Nucleus accumbens (tissue), 56 donors: ENCODE measurements around the gene EDIL3.
A peak's percentile ranks its signal among the peaks of the same experiment; 100 is the strongest.

Source experiments
- DNase-seq, 56 donors: peaks; one replicate each; lab custom pipeline; 2025; lab: John Stamatoyannopoulos, UW

EDIL3 gene

DNA sequence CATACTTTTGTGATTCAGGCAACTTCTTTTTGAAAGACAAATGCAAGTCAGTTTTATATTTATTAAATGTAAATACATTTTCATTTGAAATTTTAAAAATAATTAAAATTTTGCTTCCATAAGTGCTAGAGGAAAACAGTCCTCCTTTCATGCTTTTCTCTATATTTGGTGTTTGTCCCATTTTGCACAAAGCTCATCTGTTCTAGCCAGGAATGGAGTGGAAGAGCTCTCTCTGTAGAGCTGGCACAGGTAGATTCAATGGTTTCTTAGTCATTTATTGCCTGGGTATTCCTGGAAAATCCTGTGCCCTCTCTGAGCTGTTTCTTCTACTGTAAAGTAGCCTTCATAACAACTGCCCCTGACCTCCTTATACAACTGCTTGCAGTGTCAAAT, 396.4 kb downstream of the EDIL3 start:
- no peak for DNase-seq

DNA sequence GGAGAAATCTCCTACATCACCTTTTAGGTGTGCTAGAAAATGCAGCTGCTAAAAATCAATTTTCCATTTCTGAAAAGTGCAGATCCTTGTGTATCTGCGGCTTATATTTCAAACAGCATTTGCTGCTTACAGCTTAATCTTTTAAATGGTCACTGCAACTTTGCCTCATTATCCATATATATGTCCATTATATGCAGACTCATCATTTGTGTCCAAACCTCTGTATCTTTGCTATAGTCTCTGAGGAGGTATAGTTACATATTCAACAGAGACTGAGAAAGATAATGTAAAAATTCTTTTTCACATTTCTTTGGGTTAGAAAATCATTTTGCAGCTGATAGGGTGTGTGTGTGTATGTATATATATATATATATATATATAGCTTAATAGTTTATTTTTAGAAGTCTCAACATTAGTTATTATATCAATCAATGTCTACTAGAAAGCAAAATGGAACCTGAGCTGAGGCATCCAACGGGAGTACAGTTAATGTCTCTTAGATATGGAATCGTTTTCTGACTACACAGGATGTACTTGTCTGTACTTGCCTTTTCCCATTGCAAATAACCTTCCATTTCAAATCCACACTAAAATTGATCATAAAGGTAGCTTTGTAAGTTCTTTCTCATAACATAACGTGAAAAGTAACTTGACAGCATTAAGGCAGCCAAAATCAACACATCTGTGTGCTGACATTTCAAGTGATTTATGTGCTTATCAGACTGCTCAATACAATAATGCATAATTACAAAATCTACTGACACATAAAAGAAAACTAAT, 397.0 kb downstream of the EDIL3 start:
- no peak for DNase-seq

DNA sequence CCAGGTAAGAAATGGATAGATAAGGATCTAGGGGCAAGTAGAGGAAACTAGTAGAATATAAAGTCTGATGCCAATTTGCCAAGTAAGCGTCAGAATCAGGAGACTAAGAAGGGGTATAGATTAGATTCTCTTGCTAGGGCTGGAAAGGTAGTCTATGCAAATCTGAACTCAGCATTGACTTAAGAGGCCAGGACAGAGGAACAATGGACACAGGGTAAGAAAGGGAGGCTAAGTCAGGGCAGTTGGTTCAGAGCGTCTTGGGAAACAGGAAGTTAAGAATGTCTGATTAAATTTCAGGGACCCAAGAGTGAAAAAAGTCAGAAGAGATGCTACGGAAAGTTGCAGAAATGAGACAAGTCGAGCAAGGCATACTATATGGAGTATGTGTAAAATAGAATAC, 400.8 kb downstream of the EDIL3 start:
- DNase-seq = no peak

GRCh38 chr5:83973925-83974815, 410.5 kb downstream of the EDIL3 start:
- peak in 1 of 56 donors; percentile 5 for DNase-seq

DNA sequence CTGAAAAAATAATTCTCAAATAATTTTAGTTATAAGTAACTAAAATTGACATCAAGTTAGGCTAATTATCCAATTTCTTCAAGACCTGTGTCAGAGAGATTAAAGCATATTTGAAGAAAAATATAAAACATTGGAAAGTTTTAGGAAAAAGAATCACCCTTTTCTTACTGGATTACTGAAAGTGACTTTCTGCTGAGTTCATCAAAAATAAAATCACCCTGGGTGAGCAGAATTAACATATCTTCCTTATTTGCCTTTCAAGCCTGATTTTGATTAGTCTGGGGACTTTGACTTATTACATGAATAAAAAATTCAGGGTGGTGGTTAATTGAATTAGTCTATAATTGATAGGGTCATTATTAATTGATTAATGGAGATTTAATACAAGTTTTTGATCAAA, 411.8 kb downstream of the EDIL3 start:
- DNase-seq = no peak

GRCh38 chr5:83972236-83972635, 412.4 kb downstream of the EDIL3 start:
- peak in 1 of 56 donors; percentile 3 for DNase-seq

GRCh38 chr5:83967417-83967816, 417.3 kb downstream of the EDIL3 start:
- DNase-seq = no peak

- no peak for DNase-seq
Measured at GRCh38 chr5:83965441-83965840, 419.2 kb downstream of the EDIL3 start.

DNA sequence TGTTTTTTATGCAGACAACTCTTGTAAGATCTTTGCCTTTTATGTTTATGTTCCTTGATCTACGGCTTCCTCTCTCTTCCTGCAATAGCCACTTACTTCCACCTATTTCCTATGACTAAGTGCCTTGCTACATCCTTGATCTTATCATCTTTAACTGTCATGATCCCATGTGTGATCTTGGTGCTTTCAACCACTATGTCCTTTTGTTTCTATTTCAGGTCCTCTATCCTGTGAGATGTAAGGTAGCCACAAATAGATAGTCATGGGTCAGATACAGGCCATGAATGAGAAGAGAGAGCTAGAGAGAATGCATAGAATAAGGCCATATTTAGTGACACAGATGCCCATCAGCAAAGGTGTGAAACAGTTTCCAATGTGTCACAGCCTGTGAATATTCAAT, 420.4 kb downstream of the EDIL3 start:
- DNase-seq = no peak

- DNase-seq = no peak
Measured at GRCh38 chr5:83957188-83957587, 427.5 kb downstream of the EDIL3 start.

DNA sequence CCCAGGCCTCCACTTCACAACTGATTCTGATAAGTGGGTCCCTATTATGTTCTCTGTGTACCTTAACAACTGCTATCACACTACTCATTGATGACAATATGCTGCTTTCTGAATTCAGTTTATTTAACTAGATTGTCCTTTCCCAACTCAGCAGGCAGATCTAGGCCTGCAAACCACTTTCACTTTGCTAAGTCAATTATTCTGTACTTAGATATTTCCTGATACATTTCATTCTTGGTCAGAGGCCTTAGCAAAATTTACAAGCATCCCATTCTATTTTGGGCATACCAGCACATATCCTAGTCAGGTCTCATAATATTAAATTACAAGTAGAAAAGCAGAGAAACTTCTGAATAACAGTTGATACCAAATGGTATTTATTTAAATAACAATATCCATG, 428.3 kb downstream of the EDIL3 start:
- DNase-seq = no peak

DNA sequence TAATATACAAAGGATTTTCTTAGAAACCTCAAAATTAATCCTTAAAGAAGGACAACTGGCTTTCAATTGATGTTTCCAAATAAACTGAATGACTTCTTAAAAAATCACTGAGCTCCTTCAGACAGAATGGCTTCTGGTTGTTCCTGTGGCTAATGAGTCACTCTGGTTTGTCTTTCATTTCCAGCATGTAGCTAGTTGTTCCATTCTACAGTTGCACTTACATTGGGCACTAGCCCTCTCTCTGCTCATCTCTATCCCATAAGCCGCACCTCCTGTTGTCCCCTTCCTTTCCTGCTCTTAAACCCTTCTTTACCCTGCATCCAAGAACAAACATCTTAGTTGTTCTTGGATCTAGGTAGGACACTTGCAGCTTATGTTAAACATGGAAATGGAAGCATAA, 428.8 kb downstream of the EDIL3 start:
- DNase-seq = no peak

- DNase-seq = no peak
Measured at GRCh38 chr5:83947763-83948162, 436.9 kb downstream of the EDIL3 start.

DNA sequence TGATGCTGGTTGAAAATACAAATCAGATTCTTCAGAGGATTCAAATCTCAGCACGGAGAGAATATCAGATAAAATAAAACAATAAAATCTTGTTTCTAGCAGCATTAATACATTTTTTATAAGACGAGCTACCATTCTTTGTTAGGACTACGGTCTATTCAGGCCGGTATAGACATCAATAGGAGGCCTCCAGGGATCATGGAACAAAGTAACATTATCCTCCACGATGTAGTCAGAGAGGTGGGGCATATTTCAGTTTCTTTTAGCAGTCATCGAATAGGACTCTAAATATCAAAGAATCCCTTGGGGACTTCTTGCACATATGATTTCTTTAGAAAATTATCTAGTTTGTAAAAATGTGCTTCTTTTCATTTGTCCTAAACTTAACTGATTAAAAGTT, 438.2 kb downstream of the EDIL3 start:
- no peak for DNase-seq

GRCh38 chr5:83942155-83942554, 442.5 kb downstream of the EDIL3 start:
- no peak for DNase-seq

GRCh38 chr5:83937837-83938236, 446.8 kb downstream of the EDIL3 start:
- DNase-seq = no peak

DNA sequence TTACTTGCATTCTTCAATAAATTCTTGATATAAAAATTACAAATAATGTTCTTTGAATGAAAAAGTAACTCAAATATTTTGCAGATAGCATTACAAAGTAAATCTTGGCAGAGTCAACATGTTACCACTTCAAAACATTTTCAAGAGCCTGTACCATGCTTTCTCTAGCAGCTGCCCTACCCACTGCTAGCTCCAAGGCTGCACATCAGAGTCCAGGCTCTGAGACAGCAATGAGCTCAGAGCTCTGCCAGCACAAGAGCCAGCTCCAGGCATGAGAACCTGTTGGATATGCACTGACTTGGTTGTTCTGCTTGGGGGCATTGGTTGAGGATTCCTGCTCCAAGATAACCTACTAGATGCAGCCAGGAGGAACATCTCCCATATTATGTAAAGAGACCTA, 452.7 kb downstream of the EDIL3 start:
- DNase-seq = no peak

DNA sequence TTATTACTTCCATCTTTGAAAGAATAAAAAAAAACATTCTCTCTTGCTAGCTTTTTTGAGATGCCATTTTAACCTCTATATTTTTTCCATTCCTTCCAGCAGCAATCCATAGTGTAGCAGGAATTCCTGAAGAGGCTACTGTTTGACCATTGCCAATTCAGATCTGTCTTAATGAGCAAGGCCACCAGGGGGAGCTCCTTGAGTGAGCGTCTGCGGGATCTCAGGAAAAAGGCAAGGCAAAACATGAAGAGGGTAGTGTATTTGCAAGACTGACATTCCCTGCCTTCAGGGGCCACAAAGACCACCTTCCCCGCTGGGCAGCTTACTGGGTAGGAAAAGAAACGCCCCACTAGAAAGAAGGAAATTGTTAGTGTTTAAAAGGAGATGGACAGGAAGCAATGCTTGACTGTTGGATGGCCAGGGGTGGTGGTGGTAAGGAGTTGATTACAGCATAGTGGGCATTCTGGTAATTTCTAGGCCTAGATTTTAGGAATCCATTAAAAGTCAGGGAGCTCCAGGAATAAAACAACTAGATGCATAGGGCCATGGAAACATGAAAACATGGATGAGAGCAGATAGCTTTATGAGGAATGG, 457.4 kb downstream of the EDIL3 start:
- peak in 49 of 56 donors; percentile 1 to 84 (median 46) for DNase-seq

GRCh38 chr5:83925955-83926337, 458.7 kb downstream of the EDIL3 start:
- DNase-seq = no peak

DNA sequence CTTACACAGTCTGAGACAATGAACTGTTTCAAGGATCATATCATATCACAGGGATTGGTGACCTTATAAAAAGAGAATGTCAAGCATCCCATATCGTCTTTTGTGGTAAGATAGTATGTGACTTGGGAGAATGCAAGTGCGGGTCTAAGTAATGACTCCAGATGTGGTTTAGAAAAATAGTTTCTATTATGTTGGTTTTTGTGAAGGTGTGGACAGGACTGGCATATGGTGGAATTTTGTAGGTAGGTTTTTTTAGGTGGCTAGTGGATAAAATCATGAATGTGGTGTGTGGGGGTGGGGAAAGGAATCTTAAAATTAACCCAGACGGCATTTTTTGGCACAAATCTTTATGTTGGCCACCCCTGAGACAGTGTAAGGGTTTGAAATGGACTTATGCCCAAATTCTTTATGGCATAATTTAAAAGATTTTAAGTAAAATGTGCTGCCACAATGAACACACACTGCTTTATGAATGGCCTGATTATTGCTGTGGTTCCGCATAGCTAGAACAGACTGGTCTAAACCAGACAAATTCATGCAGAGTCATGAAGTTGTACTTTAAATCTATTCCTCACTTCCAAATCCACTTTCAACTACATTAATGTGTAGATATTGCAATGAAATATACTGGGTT, 459.2 kb downstream of the EDIL3 start:
- DNase-seq = no peak

GRCh38 chr5:83924891-83925290, 459.8 kb downstream of the EDIL3 start:
- DNase-seq = no peak
